HepG2 (cell line): ENCODE measurements around the gene CDKN1C. TPM values are rescaled to one million over a fixed set of nuclear protein-coding genes. Genes with fewer than 3 reads are reported as not detected.

Source experiments
- ATAC-seq: fragments of 200-7000 bp; cut with Tn5 transposase; 3 replicates; pipeline ENCODE4 v1.9.1; 2020; ENCODE audit warnings: mild to moderate bottlenecking, moderate library complexity
- BruUV-seq: library from RNA; stranded (reverse); fragments of 400-500 nt; replicated peaks from 2 replicates; lab custom pipeline; 2021; lab: Mats Ljungman, UMichigan
- CTCF ChIA-PET: fragments of 300-600 bp; formaldehyde crosslinking; extraction: SDS; loops from one replicate; lab custom pipeline; 2021; ENCODE audit warnings: low total read pairs, inconsistent platforms, low intra/inter-chr PET ratio; lab: Yijun Ruan, JAX
- POLR2A ChIA-PET: fragments of 350-600 bp; sonication (Branson Sonifier 250); formaldehyde crosslinking; loops from one replicate; lab custom pipeline; 2020; ENCODE audit warnings: antibody characterized with exemption, inconsistent platforms; lab: Yijun Ruan, JAX
- DNase-seq: peaks from one replicate; pipeline ENCODE4 v3.0.0-alpha.2; 2015; ENCODE audit warnings: low spot score
- FAIRE-seq: peaks from 3 replicates; lab custom pipeline; 2011; peaks lifted over from hg19 to GRCh38; lab: Jason Lieb, UNC
- H2AFZ ChIP-seq: one replicate; pipeline ENCODE4 v1.6.1; 2011; ENCODE audit warnings: low read length, inconsistent platforms
- H3K27ac ChIP-seq: fragments of 300-600 bp; 3 replicates; pipeline ENCODE4 v1.8.0; 2011; ENCODE audit warnings: mixed run types, mild to moderate bottlenecking, mixed read lengths, low read length, inconsistent platforms; ENCODE audit not compliant: insufficient read depth; ENCODE audit errors: extremely low read length
- H3K27me3 ChIP-seq, 2 experiments: fragments of 200-600 bp in 1 of 2; 2 replicates in 1 of 2; 3 replicates in 1 of 2; pipeline versions ENCODE4 v1.6.0 to v1.8.0; 2011; ENCODE audit warnings: low read length in 2 of 2, mild to moderate bottlenecking in 2 of 2, moderate library complexity in 2 of 2, inconsistent platforms in 1 of 2; ENCODE audit not compliant: insufficient read depth in 2 of 2, control insufficient read depth in 1 of 2
- H3K36me3 ChIP-seq, 2 experiments: fragments of 200-600 bp in 1 of 2; replicated peaks in 1 of 2; 2 replicates in 1 of 2; 3 replicates in 1 of 2; pipeline versions ENCODE4 v1.5.1 to v1.8.0; 2011; ENCODE audit warnings: low read length in 2 of 2, inconsistent platforms in 1 of 2; ENCODE audit not compliant: insufficient read depth in 2 of 2, control insufficient read depth in 1 of 2
- H3K4me1 ChIP-seq: 2 replicates; pipeline ENCODE4 v1.5.1; 2012; ENCODE audit warnings: low read length, inconsistent platforms; ENCODE audit not compliant: insufficient read depth
- H3K4me2 ChIP-seq: 2 replicates; pipeline ENCODE4 v1.6.0; 2011; ENCODE audit warnings: low read depth, low read length, inconsistent platforms
- H3K4me3 ChIP-seq, 3 experiments: fragments of 200-600 bp in 1 of 3; sonication (generic), shearing (Covaris generic) in 1 of 3; replicated peaks in 1 of 3; 2 replicates each; pipeline ENCODE4 v1.5.1; 2011 to 2016; ENCODE audit warnings: low read length in 3 of 3, inconsistent platforms in 2 of 3, low read depth in 2 of 3, mild to moderate bottlenecking in 2 of 3, control low read depth in 1 of 3, mixed read lengths in 1 of 3; ENCODE audit not compliant: insufficient read depth in 1 of 3
- H3K79me2 ChIP-seq: one replicate; pipeline ENCODE4 v1.6.1; 2011; ENCODE audit warnings: low read length, inconsistent platforms; ENCODE audit not compliant: insufficient read depth
- H3K9ac ChIP-seq: 2 replicates; pipeline ENCODE4 v1.6.0; 2011; ENCODE audit warnings: mild to moderate bottlenecking, low read depth, low read length, inconsistent platforms; ENCODE audit not compliant: insufficient read depth
- H3K9me3 ChIP-seq: 2 replicates; pipeline ENCODE4 v1.5.1; 2012; ENCODE audit warnings: mild to moderate bottlenecking, low read length
- H4K20me1 ChIP-seq: 2 replicates; pipeline ENCODE4 v1.6.0; 2011; ENCODE audit warnings: inconsistent platforms, mild to moderate bottlenecking, low read length, moderate library complexity; ENCODE audit not compliant: insufficient read depth
- DMAP1 ChIP-seq: IDR thresholded peaks from 2 replicates; pipeline ENCODE4 v1.6.1; 2016
- FLYWCH1 ChIP-seq: sonication (generic); formaldehyde crosslinking; IDR thresholded peaks from 2 replicates; pipeline ENCODE4 v1.8.1; 2023; ENCODE audit warnings: mild to moderate bottlenecking, missing genetic modification reagents
- HNF4A ChIP-seq: sonication (generic); formaldehyde crosslinking; IDR thresholded peaks from 2 replicates; pipeline ENCODE4 v1.4.0; 2020; ENCODE audit warnings: missing genetic modification reagents
- PAXIP1 ChIP-seq: sonication (generic); formaldehyde crosslinking; conservative IDR thresholded peaks from 2 replicates; pipeline ENCODE4 v1.4.0; 2020; ENCODE audit warnings: mild to moderate bottlenecking, missing genetic modification reagents, moderate library complexity
- PBX2 ChIP-seq: IDR thresholded peaks from 2 replicates; pipeline ENCODE4 v1.6.1; 2016; ENCODE audit warnings: control low read depth
- RFXAP ChIP-seq: sonication (generic); formaldehyde crosslinking; IDR thresholded peaks from 2 replicates; pipeline ENCODE4 v1.4.0; 2020; ENCODE audit warnings: missing genetic modification reagents, borderline replicate concordance
- ZKSCAN1 ChIP-seq: fragments of 150-350 bp; IDR thresholded peaks from 2 replicates; pipeline ENCODE4 v1.6.1; 2014; ENCODE audit warnings: low read length
- ZNF619 ChIP-seq: sonication (generic); formaldehyde crosslinking; IDR thresholded peaks from 2 replicates; pipeline ENCODE4 v1.4.0; 2020; ENCODE audit warnings: mild to moderate bottlenecking, missing genetic modification reagents
- ZNF790 ChIP-seq: sonication (generic); formaldehyde crosslinking; IDR thresholded peaks from 2 replicates; pipeline ENCODE4 v1.8.0; 2022; ENCODE audit warnings: missing genetic modification reagents, mild to moderate bottlenecking, borderline replicate concordance
- ZSCAN31 ChIP-seq: sonication (generic); formaldehyde crosslinking; IDR thresholded peaks from 2 replicates; pipeline ENCODE4 v1.5.0; 2020; ENCODE audit warnings: low read depth, mild to moderate bottlenecking, missing genetic modification reagents
- WGBS: methylation state at CpG from one replicate; pipeline ENCODE4 v1.1.6; 2017; ENCODE audit warnings: low lambda C conversion rate; 5-methylcytosine and 5-hydroxymethylcytosine counted together
- in situ Hi-C: cut with HindIII; loops from 2 replicates; pipeline ENCODE4 v1.10.0; 2017; ENCODE audit warnings: low pct_unique_long_range_greater_than_20kb; ENCODE audit not compliant: extremely low pct_ligation_motif_present
- intact Hi-C: fragments of 100-400 bp; cut with micrococcal nuclease; formaldehyde crosslinking; loops from one replicate; pipeline ENCODE4 v1.10.0; 2022; ENCODE audit not compliant: unreplicated experiment
- polyA plus RNA-seq, 8 experiments: library from polyadenylated mRNA; depleted of rRNA in 3 of 8; stranded (reverse) in 7 of 8; unstranded in 1 of 8; fragments of >200 nt; fragmentation: Illumina TruSeq in 4 of 8; extraction: Trizol in 4 of 8; gene quantifications; 2 replicates each; pipeline versions ENCODE4 v1.2.1 to v1.2.3, GENCODE V29; 2011 to 2016; ENCODE audit warnings: low read depth in 4 of 8, missing spikeins in 1 of 8, mixed read lengths in 1 of 8; ENCODE audit not compliant: insufficient read depth in 1 of 8
- total RNA-seq, 5 experiments: library from RNA; depleted of rRNA; stranded (reverse); fragments of >200 nt; fragmentation: Illumina TruSeq; extraction: Trizol; gene quantifications; 2 replicates each; pipeline ENCODE4 v1.2.3, GENCODE V29; 2016; ENCODE audit warnings: low read depth in 1 of 5
- TF ChIP-seq, protein P1 (sequence below): sonication (generic); formaldehyde crosslinking; IDR thresholded peaks from 2 replicates; pipeline ENCODE4 v1.4.0; 2020; ENCODE audit warnings: missing genetic modification reagents, borderline replicate concordance

CDKN1C gene
- total and polyA plus RNA-seq, 2 of the 13 experiments (the other 11 are each of a cell fraction or from before 2014, with no cell fraction given), result not detected

GRCh38 chr11:2870460-2870859 is 15.1 kb downstream of the CDKN1C start (continued):
- TF ChIP-seq HNF4A (CRISPR knock-in tag) (no peak), ZKSCAN1 (no peak), PAXIP1 (CRISPR knock-in tag) (no peak), ZNF619 (CRISPR knock-in tag) (no peak), RFXAP (no peak)
- TF ChIP-seq, protein P1, sequence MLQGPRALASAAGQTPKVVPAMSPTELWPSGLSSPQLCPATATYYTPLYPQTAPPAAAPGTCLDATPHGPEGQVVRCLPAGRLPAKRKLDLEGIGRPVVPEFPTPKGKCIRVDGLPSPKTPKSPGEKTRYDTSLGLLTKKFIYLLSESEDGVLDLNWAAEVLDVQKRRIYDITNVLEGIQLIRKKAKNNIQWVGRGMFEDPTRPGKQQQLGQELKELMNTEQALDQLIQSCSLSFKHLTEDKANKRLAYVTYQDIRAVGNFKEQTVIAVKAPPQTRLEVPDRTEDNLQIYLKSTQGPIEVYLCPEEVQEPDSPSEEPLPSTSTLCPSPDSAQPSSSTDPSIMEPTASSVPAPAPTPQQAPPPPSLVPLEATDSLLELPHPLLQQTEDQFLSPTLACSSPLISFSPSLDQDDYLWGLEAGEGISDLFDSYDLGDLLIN (CRISPR knock-in tag), result no peak
- TF ChIP-seq, all 625 proteins: peak for 0

DNA sequence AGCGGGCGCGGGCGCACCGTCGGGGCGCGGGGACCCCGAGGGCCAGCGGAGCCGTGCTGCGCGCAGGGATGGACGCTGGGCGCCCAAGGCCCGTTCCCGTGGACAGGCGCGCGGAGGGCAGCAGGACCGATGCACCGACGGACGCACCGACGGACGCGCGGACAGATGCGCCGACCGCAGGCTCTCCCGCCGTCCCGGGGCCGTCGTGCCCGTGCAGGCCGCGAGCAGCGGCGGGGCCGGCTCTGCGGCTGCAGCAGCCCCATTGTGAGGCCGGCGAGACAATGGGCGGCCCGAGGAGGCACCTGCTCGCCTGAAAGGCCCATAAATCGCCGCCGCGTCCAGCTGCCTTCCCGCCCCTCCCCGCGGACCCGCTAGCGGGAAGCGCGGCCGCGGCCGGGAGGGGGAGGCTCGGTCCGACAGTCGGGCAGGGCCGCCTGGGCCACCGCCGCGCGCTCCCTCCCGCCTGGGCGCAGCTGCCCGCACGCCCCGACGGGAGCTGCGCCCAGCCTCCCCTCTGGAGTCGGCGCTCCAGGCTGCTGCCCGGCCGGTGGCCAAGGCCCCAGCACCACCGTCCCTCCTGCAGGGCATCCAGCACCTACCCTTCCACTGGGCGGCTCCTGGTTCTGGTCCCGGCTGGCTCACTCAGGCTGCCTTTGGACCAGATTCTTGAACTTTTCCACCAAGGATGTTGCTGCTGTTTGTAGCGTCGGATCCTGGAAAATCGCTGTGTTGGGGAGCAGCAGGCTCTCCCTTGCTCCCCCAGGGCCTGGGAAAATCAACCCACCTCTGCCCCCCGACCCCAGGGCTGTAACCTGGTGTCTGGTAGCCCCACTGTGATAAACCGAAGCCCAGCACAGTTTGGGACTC is 15.8 kb downstream of the CDKN1C start:
- H2AFZ ChIP-seq, result no peak overlapping the region
- intact Hi-C loops, result no loop called here
- BruUV-seq, result no TSS peak
- H3K9me3 ChIP-seq, result no peaks in the 10 kb centered on the region
- 84% methylated on average over 49 of the region's 90 CpGs for WGBS
- H3K36me3 ChIP-seq, result no peaks in the 10 kb centered on the region
- no peak for FAIRE-seq
- no peak for DNase-seq
- no peaks in the 10 kb centered on the region for H3K79me2 ChIP-seq
- no peak overlapping the region for H3K27ac ChIP-seq
- no peak overlapping the region for H3K4me2 ChIP-seq
- no peak overlapping the region for H3K4me3 ChIP-seq
- TF ChIP-seq ZNF790 (CRISPR knock-in tag), result no peak
- TF ChIP-seq ZSCAN31, result no peak
- TF ChIP-seq DMAP1 (CRISPR knock-in tag), result no peak
- TF ChIP-seq FLYWCH1 (CRISPR knock-in tag), result no peak
- no peak for TF ChIP-seq PBX2 (CRISPR knock-in tag)
- POLR2A ChIA-PET, result no interaction called here
- CTCF ChIA-PET, result no interaction called here
- peaks cover 4% of the 10 kb centered on the region; the same call in 1 of the 2 replicates for H4K20me1 ChIP-seq
- no peaks in the 10 kb centered on the region for H3K4me1 ChIP-seq
- H3K27me3 ChIP-seq, result peaks cover 1 to 22% of the 10 kb centered on the region in 2 experiments
- in situ Hi-C loops, result no loop called here
- ATAC-seq, result no peak
- no peak overlapping the region for H3K9ac ChIP-seq
